Epithelial cell of esophagus (primary cell): ENCODE results near the gene CRTAC1.

Source experiments
- DNase-seq: peaks from one replicate; pipeline ENCODE4 v3.0.0; 2010; ENCODE audit warnings: low read depth
- H3K4me3 ChIP-seq: 2 replicates; pipeline ENCODE4 v1.5.1; 2011; ENCODE audit warnings: mild to moderate bottlenecking, low read length, control low read depth
- CTCF ChIP-seq: IDR thresholded peaks from 2 replicates; pipeline ENCODE4 v1.5.1; 2011; ENCODE audit warnings: low read depth, mild to moderate bottlenecking, low read length, control low read depth, inconsistent platforms; ENCODE audit not compliant: insufficient read depth; ENCODE audit errors: missing control alignments

The CRTAC1 gene

GRCh38 chr10:97981816-97982215, 48.6 kb downstream of the CRTAC1 start:
- H3K4me3 ChIP-seq: no peak overlapping the region
- TF ChIP-seq CTCF: no peak
- no peak for DNase-seq

DNA sequence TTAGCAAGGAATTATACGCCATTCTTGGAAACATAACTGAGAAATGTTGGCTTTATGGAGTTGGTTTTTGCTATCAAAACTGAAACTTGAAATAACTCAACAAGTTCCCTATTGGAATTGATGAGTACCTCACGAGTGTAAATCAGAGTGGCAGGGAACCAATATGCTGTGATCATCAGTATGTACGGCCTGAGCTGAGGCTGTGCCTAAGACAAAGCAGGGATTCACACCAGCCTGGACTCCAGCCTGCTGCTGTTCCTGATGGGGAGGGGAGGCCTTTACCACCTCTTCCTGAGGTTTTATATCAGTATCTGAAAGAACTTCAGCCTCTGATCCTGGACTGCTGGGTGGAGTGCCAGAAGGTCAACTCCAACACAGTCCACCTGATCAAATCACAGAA, 52.7 kb downstream of the CRTAC1 start:
- DNase-seq: no peak
- TF ChIP-seq CTCF: no peak
- H3K4me3 ChIP-seq: no peak overlapping the region

DNA sequence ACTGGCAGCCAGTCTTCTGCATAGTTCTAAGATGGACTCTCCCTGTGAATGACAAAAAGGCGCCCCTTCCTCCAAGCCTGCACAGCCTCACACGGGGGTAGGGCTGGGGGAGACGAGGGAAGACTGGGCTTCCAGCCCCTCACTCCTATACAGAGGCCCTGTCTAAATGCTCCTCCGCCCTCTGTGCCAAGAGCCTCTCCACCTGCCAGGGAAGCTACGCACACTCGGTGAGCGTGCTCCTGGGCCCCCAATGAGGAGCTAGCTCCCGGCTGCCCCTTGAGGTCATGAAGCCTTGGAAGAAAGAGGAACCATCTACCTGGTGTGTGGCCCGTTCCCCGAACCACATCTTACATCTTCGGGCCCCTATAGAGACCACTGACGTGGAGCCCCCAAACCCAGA, 54.8 kb downstream of the CRTAC1 start:
- no peak for TF ChIP-seq CTCF
- H3K4me3 ChIP-seq: no peak overlapping the region
- no peak for DNase-seq

DNA sequence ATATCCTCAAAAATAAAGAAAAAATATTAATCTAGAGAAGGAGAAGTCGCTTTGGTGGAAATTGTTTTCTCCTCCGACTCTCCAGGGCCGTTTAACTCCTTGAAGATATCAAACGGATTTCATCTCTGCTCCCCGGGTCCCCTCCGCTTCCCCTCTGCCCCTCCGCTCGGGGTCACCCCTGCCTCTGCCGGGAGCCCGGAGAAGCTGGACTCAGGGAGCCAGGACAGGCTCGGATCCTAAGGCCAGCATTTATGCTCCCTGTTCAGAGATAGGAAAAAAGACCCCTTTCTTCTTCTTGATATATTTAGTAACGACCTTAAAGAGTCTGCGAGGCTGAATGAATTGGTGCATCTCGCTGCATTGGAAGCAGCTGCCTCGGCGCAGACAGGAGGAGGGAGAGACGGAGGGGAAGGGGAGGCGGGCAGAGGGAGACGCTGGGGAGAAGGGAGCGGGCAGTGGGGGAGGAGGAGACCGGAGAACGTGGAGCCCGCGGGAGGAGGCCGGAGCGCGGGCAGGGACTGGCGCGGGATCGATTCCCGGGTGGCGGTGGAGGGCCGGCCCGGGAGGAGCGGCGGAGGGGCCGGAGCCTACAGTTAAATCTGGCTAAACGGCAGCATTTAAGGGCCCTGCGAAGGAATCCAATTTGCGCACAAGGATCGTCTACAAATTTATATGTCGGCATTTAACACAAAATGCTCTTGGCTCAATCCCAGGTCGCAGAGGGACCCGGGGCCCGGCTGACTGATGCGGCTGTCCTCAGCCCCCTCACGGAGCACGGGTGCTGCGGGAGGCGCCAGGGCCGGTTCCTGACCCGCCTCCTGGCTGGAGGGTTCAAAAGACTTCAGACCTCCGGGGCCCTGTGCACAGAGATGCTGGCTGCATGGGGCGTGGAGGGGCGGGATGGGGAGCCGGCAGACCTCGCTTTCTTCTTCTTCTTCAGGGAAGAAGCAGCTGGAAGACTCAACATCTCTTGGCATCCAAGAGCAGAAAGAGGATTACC, 55.6 kb downstream of the CRTAC1 start:
- TF ChIP-seq CTCF: no peak
- no peak overlapping the region for H3K4me3 ChIP-seq
- no peak for DNase-seq

DNA sequence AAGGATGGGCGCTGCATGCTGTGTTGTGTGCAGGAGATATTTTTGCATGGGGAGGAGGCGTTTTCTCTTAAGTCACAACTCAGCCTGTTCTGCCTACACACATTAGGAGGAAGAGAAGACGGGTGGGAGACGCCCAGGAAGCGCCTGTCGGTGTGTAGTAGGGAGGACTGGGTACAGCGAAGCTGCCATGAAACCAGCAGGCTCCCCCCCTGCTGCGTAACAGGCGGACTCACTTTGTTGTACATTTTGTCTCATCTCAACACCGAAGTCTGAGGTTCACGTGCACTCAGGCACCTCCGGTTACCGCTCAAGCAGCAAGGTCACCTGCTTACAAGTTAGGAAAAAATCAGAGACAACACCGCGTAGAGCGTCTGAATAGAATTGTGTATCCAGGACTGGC, 56.3 kb downstream of the CRTAC1 start:
- DNase-seq: no peak
- H3K4me3 ChIP-seq: no peak overlapping the region
- TF ChIP-seq CTCF: no peak

GRCh38 chr10:97969538-97970079, 60.8 kb downstream of the CRTAC1 start:
- no peak for TF ChIP-seq CTCF
- no peak for DNase-seq
- H3K4me3 ChIP-seq: no peak overlapping the region
